UCSD-AML1 (cell line): ENCODE data around the gene TBL1Y.
"Not testable (repeated sequence)": the region's sequence is repeated elsewhere in the genome, so short reads cannot be mapped to it uniquely, and the experiment has no call there.

Experiments used
- DNase-seq: peaks from one replicate; lab custom pipeline; 2025; ENCODE audit not compliant: unreplicated experiment; lab: John Stamatoyannopoulos, UW

Gene TBL1Y

DNA sequence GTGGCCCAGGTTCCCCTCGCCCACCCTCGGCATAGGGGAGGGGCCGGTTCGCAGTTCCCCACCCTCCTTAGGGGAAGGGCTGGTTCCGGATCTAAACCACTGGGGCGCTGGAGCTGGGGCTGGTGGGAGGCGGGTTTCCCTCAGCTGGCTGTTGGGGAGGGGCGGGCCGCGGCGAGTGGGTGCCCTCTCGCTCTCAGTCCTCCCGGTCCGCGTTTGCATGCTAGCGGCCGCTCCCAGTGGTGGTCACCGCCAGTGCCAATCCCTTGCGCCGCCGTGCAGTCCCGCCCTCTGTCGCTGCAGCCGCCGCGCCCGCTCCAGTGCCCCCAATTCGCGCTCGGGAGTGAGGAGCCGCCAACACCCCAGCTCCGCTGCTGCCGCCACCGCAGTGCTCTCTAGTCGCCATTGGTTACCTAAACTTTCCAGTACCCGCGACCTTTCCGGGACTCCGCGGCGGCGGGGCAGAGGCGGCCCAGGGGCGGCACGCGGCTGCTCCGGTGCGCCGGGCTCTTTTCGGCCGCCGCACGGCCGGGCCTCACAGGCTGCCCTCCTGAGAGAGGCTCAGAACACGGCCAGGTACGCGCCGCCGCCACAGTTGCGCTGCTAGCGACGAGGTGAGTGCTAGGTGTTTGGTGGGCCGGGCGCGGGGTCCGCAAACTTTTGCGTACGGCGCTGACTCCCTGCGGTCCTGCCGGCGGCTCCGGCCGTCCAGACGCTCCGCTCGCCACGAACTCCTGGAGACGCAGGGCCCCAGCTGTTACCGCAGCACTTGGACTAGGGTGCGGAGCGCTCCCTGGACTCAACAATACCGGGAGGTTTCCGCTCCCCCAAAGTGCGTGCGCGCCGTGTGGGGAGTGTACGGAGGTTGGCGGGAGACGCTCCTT is at the start of gene TBL1Y:
TSS of gene TBL1Y (plus strand) at position 326 of the 881 bp plus-strand sequence. CDS start 114,388 bp downstream, outside the sequence.
- DNase-seq, result no peak

DNA sequence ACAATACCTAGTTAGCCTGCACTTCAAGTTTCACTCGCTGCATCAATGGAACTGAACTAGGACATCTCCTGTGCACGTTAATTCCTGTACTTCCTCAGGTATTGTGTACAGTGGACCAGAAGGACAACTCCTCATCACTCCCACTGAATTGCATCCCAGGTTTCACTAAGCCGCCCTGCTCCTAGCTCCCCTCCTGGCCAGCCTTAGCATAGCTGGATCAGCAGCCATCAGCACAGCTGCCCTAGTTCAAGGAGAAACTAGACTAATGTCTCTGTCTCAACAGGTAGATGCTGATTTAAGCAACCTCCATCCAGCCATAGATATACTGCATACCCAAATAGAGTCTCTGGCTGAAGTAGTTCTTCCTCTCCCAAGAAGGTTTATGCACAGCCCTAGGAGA is 16.0 kb upstream of the TBL1Y start:
- DNase-seq, result no peak

DNA sequence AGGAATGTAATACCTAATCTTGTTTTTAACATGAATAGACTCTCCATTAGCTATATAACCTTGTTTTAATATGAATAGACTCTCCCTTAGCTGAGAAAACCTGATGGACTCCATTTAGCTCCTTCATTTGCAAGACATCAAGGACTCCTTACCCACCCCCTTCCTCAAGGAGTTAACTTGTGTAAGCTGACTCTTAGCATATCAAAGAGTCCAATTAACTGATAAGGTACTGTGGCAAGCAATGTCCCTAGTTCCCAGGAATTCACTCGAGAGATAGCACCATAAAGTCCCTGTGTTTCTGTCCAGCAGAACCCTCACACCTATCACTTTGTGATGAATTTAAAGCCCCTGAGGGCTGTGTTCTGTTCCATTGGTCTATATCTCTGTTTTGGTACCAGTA is 15.3 kb upstream of the TBL1Y start:
- DNase-seq, result no peak

DNA sequence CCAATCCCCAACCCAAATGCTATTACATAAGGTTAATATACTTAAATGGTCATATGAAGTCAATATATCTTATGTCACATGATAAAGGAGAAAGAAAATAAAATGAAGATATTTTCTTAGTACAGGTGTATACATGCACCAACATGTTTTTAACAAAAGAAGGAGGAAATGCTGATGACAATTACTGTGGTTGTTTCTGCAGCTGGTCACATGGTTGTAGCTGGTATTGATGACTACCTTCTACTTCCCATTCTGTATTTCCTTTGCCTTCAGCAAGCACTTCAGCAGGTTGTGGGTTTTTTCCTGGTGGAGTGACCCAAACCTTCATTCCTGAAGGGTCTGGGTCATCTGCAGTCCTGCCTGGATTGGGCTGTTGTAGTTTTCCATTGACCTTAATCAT is 8.4 kb upstream of the TBL1Y start:
- not testable (repeated sequence) for DNase-seq

DNA sequence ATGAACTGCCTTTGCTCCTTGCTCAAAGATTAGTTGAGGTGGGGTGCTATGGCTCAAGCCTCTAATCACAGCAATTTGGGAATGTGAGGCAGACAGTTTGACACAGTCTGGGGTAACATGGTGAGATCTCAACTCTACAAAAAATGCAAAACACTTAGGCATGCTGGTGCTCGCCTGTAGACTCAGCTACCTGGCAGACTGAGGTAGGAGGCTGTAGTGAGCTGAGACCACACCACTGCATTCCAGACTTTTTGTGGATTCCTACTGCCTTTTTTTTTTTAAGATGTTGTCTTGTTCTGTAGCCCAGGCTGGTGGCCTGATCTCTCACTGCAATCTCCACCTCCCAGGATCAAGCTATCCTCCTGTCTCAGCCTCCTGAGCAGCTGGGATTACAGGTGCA is 2.9 kb upstream of the TBL1Y start:
- DNase-seq, result no peak

DNA sequence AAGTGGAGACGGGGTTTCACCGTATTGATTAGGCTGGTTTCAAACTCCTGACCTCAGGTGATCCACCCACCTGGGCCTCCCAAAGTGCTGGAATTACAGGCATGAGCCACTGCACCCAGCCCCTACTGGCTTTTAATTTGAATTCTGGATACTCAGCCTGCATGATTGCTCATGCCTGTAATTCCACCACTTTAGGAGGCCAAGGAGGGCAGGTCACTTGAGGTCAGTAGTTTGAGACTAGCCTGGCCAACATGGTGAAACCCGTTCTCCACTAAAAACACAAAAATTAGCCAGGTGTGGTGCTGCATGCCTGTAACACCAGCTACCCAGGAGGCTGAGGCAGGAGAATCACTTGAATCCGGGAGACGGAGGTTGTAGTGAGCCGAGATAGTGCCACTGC is 2.5 kb upstream of the TBL1Y start:
- not testable (repeated sequence) for DNase-seq

DNA sequence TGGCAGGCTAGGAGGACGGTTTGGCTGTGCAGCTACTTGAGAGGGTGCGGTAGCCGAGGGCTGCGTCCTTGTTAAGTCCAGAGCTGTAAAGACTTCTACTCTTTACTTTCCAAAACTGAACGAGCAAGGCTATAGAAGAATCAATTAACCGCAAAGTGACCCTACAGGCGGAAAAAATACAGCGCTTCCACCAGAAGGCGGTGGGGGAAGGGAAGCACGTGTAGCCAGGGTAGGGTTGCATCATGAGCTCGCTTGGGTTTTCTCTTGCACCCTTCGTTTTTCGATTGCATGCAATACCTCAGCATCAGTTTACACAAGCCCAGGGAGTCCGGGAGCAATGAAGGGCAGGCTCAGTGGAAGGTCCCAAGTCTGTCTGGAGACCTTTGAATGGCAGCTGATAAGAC is 1.4 kb upstream of the TBL1Y start:
- no peak for DNase-seq

DNA sequence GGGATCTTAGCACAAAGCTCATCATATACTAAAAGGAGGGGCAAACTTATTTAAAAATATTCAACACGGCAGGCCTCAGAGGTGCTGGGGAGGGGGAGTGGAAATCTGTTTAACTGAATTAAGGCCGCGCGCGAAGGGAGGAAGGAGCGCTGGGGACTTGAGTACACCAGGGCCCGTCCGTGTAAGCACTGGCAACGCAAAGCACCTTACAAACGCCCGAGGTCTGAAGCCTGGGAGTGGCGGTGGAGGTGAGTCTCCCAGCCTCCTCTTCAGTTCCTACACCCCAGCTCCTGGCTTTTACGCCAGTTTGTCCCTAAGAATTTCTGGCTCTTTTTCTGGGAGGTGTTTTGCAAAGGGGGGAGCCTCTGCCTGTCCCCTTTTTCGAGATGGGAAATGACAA is 641 bp upstream of the TBL1Y start:
- no peak for DNase-seq

DNA sequence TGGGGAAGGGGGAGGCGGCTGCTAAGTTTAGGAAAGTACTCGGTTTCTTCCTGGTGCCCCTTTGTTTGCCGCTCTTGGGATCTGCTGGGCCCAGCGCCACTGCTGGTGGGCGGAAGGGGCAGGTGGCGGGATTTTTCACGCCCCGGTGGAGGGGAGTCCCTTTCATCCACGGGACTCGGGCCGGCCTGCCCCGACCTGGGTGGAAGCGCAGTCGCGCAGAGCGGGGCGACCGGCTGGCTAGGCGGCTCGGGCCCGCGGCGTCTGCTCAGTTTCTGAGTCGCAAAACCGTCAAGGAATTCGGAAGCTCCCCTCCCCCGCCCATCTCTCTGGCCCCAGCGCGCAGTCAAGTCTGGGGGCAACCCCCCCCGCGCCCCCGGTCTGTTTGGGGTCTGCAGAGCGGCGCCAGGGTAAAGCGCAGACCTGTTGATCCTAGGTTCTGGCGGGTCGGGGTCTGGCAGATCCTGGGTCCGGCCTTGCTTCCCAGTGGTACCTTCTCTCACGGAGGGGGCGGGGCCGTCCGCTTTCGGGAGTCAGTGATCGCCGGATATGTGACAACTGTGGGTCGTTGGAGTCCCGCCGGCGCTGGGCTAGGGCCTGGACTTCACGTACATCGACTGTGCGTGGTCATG is 870 bp downstream of the TBL1Y start, which contains the start of gene AMELY:
TSS of gene AMELY (minus strand) at position 500 of the 629 bp plus-strand sequence. CDS start 39,144 bp downstream, outside the sequence.
- DNase-seq, result no peak

DNA sequence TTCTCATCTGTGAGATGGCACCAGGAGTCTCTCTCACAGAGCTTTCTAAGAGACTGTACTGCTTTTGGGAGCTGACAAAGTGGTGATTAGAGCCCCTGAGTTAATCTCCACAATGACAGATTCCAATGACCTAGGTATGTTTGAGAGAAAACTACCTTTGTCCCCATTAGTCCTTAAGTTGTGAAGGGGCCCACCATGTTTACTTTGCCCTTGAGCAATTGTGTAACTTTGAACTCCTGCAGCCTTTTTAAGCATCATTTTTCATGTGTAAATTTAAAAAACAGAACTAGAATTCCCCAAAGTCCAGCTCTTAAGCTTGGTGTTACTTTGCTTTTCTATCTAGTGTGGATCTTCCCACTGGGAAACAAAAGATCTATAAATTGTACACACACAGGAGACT is 2.9 kb downstream of the TBL1Y start:
- no peak for DNase-seq

DNA sequence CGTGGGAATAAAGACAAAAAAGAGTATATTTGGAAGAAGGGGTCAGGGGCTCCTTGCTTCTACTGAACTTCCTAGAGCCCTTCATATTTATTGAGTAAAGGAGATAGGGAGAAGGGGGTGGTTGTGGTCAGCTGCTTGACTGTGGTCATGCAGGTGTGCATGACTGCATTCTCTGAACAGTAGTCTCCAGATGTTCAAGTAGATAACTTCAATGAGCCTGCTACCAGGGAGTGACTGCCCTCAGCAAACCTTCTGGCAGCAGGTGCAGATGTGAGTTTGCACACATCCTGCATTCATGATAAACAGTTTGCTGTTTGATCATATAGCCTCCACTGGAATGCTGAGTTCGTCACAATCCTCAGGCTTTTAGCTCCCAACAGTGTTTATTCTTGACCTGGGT is 10.6 kb downstream of the TBL1Y start:
- no peak for DNase-seq

DNA sequence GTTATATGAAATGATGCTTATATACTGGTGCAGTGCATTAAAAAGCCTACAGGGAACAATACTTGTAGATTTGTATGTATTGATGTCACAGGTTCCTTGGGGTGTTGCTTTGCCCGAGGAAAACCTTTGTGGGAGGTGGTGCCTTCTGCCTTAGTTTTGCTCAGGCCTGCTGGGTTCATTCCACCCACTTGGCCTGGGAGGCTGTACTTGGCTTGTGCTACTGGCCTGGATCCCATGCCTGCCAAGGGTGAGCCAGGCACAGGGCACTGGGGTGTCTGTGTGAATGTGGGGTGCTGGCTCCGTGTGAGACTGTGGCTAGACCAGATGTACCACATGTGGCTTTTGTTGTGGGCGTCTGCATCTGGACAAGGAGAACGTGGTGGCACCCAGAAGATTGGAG is 17.8 kb downstream of the TBL1Y start:
- DNase-seq, result no peak

DNA sequence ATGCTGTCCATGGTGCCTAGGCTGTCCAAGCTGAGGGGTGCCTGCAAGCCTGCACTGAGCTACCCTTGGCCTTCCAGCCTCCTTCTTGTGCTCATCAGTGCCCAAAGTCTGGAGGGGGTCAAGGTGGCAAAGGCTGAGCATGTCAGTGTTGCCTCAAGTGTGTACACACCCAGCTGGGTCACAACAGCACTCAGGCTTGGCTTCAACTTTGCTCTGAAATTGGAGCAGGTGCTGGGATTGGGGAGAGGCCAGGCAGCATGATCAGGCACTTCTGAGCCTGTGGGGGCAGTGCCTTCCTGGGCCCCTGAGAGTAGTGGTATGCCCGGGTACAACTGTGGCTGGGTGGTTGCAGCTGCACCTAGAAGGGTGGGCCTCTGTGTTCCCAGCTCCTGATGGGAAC is 18.7 kb downstream of the TBL1Y start:
- no peak for DNase-seq

DNA sequence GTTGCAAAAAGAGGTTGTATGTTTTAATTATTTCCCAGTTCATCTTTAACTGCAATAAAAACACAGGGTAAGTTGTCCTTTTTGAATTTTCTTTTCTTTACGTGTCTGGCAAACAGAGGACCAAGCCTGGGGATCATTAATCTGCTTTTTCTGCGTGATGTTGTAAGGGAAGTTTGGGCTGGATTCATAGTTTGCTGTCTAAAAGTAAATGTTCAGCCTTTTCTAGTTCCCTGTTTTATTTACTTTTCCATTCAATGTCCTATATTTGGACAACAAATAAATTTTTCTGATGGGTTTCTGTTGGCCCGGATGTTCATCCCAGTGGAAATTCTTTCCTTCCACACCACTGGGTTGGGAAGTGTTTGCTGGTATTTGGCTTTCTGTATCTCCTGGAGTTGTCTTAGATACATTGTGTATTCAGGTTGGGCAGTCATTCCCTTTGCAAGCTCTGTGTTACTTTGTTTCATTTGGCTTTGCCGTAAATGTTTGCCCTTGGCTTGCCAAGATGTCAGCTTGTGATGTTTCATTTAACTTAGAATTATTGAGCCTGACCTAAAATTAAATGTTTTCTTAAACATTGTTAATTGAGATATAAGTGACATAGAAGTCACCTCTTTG is 21.4 kb downstream of the TBL1Y start:
- DNase-seq, result no peak

DNA sequence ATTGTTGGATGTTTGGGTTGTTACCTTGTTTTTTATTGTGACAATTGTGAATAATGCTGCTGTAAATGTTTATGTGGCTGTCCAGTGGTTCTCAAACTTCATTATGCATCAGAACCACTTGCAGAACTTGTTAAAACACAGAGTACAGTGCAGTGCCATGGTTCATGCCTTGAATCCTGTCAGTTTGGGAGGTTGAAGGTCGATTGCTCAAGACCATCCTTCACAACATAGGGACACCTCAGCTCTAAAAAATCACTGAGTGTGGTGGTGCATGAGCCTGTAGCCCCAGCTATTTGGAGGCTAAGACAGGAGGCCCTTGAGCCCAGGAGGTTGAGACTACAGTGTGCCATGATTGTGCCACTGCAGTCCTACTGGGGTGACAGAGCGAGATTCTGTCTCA is 25.0 kb downstream of the TBL1Y start:
- DNase-seq, result no peak

DNA sequence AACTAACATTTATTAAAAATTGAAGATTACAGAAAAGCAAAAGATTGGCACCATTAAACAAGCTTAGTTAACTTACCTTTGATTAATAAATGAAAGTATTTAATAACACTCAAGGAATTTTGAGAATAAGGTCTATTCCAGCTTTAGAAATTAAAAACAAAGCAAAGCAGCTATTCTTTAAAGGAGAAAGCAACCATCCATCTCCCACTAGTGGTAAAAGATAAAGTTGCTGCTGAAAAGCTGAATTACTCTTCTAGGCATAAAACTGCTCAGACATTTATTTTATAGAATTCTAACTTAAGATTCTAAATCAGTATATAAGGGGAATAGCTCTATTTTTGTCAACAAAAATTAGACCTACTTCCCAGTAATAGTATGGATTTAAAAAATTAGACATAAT is 37.2 kb downstream of the TBL1Y start:
- DNase-seq, result no peak

DNA sequence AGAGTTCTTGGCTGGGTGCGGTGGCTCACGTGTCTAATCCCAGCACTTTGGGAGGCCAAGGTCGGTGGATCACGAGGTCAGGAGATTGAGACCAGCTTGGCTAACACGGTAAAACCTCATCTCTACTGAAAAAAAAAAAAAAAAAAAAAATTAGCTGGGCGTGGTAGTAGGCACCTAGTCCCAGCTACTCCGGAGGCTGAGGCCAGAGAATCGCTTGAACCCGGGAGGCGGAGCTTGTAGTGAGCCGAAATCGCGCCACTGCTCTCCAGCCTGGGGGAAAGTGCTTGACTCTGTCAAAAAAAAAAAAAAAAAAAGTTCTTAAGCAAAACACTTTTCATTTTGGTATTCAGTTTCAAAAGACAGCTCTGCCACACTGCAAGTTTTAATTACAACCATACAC is 37.9 kb downstream of the TBL1Y start:
- DNase-seq, result no peak

DNA sequence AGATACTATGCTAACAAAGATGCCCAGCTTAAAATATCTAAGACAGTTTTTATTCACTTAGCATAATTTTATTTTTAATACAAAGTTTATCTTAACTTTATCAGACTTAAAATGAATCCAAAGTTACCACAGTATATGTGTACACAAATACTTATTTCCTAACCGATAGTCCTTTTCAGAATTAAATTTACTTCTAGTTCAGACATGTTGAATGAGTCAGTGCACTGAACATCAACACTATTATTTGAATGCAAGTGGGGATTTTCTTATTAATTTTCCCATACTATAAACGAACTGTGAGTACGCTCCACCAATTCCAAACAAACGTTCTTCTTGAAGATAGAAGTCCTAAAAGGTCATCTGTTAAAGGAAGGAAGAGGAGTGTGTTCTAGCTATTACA is 39.5 kb downstream of the TBL1Y start:
- no peak for DNase-seq

DNA sequence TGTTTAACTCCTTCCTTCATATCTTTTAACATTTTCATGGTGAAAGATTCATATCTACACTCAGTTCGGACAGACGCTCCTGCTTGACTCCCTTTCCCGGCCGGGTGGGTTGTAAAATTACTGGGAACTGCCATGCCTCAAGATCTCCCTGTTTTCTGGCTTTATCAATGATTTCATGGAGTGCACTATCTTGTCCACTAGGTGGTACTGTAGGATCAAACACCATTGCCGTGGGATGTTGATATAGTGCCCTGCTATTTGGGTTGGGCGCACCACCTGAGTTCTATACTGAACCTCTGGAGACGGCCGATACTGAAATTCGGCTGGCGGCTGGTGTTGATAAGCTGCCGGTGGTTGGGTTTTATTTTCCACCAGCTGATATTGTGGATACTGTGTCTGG is 54.2 kb downstream of the TBL1Y start:
- DNase-seq, result no peak

DNA sequence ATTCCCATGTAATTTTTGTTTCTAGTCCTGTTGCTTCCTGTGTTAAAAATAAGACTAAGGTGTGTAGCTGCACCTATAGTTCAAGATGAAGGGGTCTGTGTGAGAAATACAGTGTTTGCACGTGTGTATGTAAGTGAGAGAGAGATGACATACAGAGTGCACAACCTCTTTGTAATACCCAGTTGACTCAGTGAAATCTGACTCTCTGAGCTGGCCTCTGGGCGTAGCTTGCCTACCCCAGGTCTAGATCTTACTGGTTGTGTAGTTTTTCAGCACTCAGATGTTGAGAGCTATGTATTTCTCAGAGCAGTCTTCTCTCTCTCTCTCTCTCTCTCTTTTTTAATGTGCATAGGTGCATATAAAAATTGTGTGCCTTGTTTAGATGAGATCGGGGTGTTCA is 56.0 kb downstream of the TBL1Y start:
- DNase-seq, result no peak

DNA sequence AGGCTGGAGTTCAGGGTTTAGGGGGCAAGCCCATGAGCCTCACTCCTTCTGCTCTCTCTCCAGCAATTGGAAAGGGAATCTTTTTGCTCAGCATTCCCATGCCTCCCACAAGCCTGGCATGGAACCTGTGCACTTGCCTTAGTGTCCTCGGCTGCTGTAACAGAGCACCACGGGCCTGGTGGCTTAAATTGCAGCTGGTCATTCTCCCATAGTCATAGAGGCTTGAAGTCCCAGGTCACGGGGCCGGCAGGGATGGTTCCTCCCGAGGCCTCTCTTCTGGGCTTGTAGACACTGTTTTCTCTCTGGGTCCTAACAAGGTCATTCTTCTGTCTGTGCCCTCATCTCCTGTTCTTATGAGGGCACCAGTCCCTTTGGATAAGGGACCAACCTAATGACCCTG is 57.2 kb downstream of the TBL1Y start:
- DNase-seq, result no peak

DNA sequence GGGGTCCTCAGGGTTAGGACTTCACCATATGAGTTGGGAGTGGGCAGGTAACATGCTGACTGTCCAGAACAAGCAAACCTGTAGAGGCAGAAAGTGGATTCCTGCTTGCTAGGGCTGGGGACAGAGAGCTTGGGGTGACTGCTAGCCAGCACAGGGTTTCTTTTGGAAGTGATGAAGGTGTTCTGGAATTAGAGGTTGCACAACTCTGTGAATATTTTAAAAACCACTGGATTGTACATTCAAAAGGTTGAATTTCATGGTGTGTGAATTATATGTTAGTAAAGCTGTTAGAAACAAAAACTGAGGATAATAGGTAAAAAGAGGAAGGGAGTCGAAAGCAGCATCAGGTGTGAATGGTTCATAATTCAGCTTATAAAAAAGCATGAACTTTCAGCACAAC is 57.7 kb downstream of the TBL1Y start:
- no peak for DNase-seq
